Panc1 (cell line): ENCODE data around the gene RAPGEFL1. TPM values are rescaled to one million over a fixed set of nuclear protein-coding genes. Genes with fewer than 3 reads are reported as not detected.

ENCODE experiments used
- ATAC-seq: fragments of 200-7000 bp; cut with Tn5 transposase; 2 replicates; pipeline ENCODE4 v1.9.1; 2020; ENCODE audit warnings: mild to moderate bottlenecking, moderate library complexity
- BruUV-seq: library from RNA; stranded (reverse); fragments of 400-500 nt; replicated peaks from 2 replicates; lab custom pipeline; 2021; lab: Mats Ljungman, UMichigan
- CTCF ChIA-PET: fragments of 300-600 bp; sonication (Branson Sonifier 250); formaldehyde crosslinking; loops from one replicate; lab custom pipeline; 2022; ENCODE audit warnings: antibody characterized with exemption; lab: Charles Lee
- POLR2A ChIA-PET: fragments of 300-600 bp; sonication (Branson Sonifier 250); formaldehyde crosslinking; loops from one replicate; lab custom pipeline; 2022; ENCODE audit warnings: antibody characterized with exemption; lab: Charles Lee
- DNase-seq: peaks from one replicate; pipeline ENCODE4 v3.0.0-alpha.2; 2010; ENCODE audit warnings: low read depth, low spot score
- H3K27ac ChIP-seq: 2 replicates; pipeline ENCODE4 v1.5.1; 2011; ENCODE audit warnings: mild to moderate bottlenecking, low read length, inconsistent platforms
- H3K27me3 ChIP-seq: fragments of 200-500 bp; sonication (Bioruptor generic); 2 replicates; pipeline ENCODE4 v1.6.0; 2014; ENCODE audit warnings: low read length, inconsistent platforms; ENCODE audit not compliant: control insufficient read depth, insufficient read depth
- H3K36me3 ChIP-seq: fragments of 200-500 bp; sonication (Bioruptor generic); 2 replicates; pipeline ENCODE4 v1.5.1; 2014; ENCODE audit warnings: inconsistent platforms, mild to moderate bottlenecking, low read length, moderate library complexity; ENCODE audit not compliant: control insufficient read depth, insufficient read depth
- H3K4me1 ChIP-seq: 2 replicates; pipeline ENCODE4 v1.5.1; 2011; ENCODE audit warnings: inconsistent platforms, mild to moderate bottlenecking, low read length, moderate library complexity; ENCODE audit not compliant: control insufficient read depth, insufficient read depth
- H3K4me3 ChIP-seq, 2 experiments: 2 replicates each; pipeline ENCODE4 v1.5.1; 2011 to 2012; ENCODE audit warnings: low read depth in 2 of 2, low read length in 2 of 2, mild to moderate bottlenecking in 2 of 2, inconsistent platforms in 1 of 2, moderate library complexity in 1 of 2
- H3K9me3 ChIP-seq: fragments of 200-500 bp; sonication (Bioruptor generic); 2 replicates; pipeline ENCODE4 v1.5.1; 2014; ENCODE audit warnings: low read depth, mild to moderate bottlenecking, inconsistent platforms, low read length, moderate library complexity; ENCODE audit not compliant: control insufficient read depth, insufficient read depth
- CTCF ChIP-seq: fragments of 450-650 bp; IDR thresholded peaks from 2 replicates; pipeline ENCODE4 v1.5.1; 2017; ENCODE audit warnings: mild to moderate bottlenecking
- POLR2AphosphoS5 ChIP-seq: IDR thresholded peaks from 2 replicates; pipeline ENCODE4 v1.6.1; 2012; ENCODE audit warnings: mild to moderate bottlenecking, low read depth, low read length, moderate library complexity
- REST ChIP-seq, 2 experiments: IDR thresholded peaks; 2 replicates each; pipeline ENCODE4 v1.6.1; 2011 to 2012; ENCODE audit warnings: low read depth in 2 of 2, control low read depth in 1 of 2, low read length in 1 of 2, mild to moderate bottlenecking in 1 of 2, moderate library complexity in 1 of 2; ENCODE audit not compliant: insufficient read depth in 1 of 2
- SIN3A ChIP-seq: IDR thresholded peaks from 2 replicates; pipeline ENCODE4 v1.6.1; 2012; ENCODE audit warnings: low read depth, mild to moderate bottlenecking, low read length, moderate library complexity, borderline replicate concordance; ENCODE audit not compliant: insufficient read depth
- TCF7L2 ChIP-seq: IDR thresholded peaks from 2 replicates; pipeline ENCODE4 v1.6.1; 2011; ENCODE audit warnings: mild to moderate bottlenecking, low read depth, low read length, inconsistent platforms
- in situ Hi-C: cut with HindIII; loops from 2 replicates; pipeline ENCODE4 v1.10.0; 2016; ENCODE audit warnings: low sequenced_read_pairs, low pct_unique_long_range_greater_than_20kb
- intact Hi-C: fragments of 100-400 bp; cut with micrococcal nuclease; formaldehyde crosslinking; loops from one replicate; pipeline ENCODE4 v1.10.0; 2022; ENCODE audit not compliant: unreplicated experiment
- total RNA-seq: library from RNA; stranded (reverse); gene quantifications from one replicate; pipeline ENCODE4 v1.2.1, GENCODE V29; 2021; ENCODE audit not compliant: unreplicated experiment

Gene RAPGEFL1
- total RNA-seq, 1 experiment from 2014 or later: 6.5 TPM

GRCh38 chr17:40178660-40179059 lies 1.4 kb downstream of the RAPGEFL1 start:
- Histone ChIP-seq H3K9me3 (no peaks in the 10 kb centered on the region), H3K27me3 (no peaks in the 10 kb centered on the region), H3K4me1 (peaks cover 12% of the 10 kb centered on the region), H3K4me3 (no peak overlapping the region), H3K36me3 (no peaks in the 10 kb centered on the region), H3K27ac (no peak overlapping the region)
- no TSS peak for BruUV-seq
- intact Hi-C loops: no loop called here
- TF ChIP-seq SIN3A: no peak
- TF ChIP-seq TCF7L2: no peak
- no peak for TF ChIP-seq POLR2AphosphoS5
- no peak for TF ChIP-seq CTCF
- TF ChIP-seq REST (IDR thresholded peaks at IDR 0.05; ENCODE audit: insufficient read depth in 1 of 2, low read depth in 2 of 2, low read length in 1 of 2): no peak
- ATAC-seq: no peak
- ChIA-PET CTCF (interaction anchor here (0.6 to 1.4 kb wide), 4 partner anchors 10 to 103 kb away, joined by 4 to 9 read pairs (median 8); no protein-coding TSS in a partner anchor), POLR2A (no interaction called here)
- DNase-seq: no peak
- in situ Hi-C loops: no loop called here

GRCh38 chr17:40179923-40180659 lies 2.8 kb downstream of the RAPGEFL1 start:
- no peaks in the 10 kb centered on the region for H3K9me3 ChIP-seq
- POLR2A ChIA-PET: no interaction called here
- H3K27me3 ChIP-seq: no peaks in the 10 kb centered on the region
- no peak for TF ChIP-seq SIN3A
- no peak for TF ChIP-seq REST (IDR thresholded peaks at IDR 0.05; ENCODE audit: insufficient read depth in 1 of 2, low read depth in 2 of 2, low read length in 1 of 2)
- TF ChIP-seq TCF7L2: no peak
- no peak for TF ChIP-seq POLR2AphosphoS5
- no peak for TF ChIP-seq CTCF
- BruUV-seq: no TSS peak
- H3K27ac ChIP-seq: peak overlapping the region; percentile 35; the same call in 1 of the 2 replicates
- in situ Hi-C loops: no loop called here
- no peak overlapping the region for H3K4me3 ChIP-seq
- intact Hi-C loops: no loop called here
- CTCF ChIA-PET: interaction anchor here (0.5 to 1.4 kb wide), 5 partner anchors 11 to 167 kb away, joined by 3 to 11 read pairs (median 3); partner anchors contain the start of gene WIPF2
- DNase-seq (no peak), ATAC-seq (peak; percentile 62)
- H3K36me3 ChIP-seq: no peaks in the 10 kb centered on the region
- peaks cover 12% of the 10 kb centered on the region for H3K4me1 ChIP-seq
